ENCODE measurements around the gene PDZRN3.

PDZRN3 gene

GRCh38 chr3:73431183-73431900 is 193.4 kb downstream of the PDZRN3 start:
- ChIA-PET CTCF (interaction anchor here (0.8 to 7.8 kb wide), 12 partner anchors 10 to 335 kb away, joined by 3 to 59 read pairs (median 5); no protein-coding TSS in a partner anchor), POLR2A (no interaction called here)
- no peak for DNase-seq (ENCODE audit: low read depth, low spot score)

DNA sequence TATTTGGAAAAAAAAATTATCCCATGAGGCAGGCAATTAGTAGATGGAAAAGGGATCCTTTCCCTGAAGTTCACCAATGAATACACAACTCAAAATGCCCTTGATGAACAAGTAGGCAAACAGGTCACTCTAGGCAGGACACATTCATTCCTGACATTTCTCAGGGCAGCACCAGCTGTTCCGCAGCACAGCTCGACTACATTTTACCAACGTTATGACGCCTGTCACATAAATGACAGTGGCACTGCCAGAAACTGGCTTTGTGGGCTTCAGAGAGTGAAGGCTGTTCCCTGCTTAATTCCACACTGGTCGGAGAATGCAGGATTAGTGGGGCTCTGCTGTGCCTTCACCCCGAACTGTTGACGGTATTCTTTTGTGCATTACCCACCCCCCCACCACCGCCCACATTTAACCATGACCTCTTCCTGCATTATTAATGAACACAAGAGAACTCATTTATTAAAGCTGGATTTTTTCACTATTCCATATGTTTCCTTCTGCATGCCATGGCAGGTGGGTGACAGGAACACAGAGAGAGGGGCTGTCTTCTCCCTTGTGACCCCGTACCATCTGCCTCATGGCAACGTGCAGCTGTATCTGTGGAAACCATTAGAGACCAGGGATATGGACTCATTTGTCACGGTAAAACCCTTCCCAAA is 197.6 kb downstream of the PDZRN3 start:
- ChIA-PET CTCF (no interaction called here), POLR2A (no interaction called here)
- no peak for TF ChIP-seq CTCF (IDR thresholded peaks at IDR 0.05; ENCODE audit: insufficient read depth, low read length, missing control alignments)
- DNase-seq (ENCODE audit: low read depth, low spot score): no peak
- H3K4me3 ChIP-seq (ENCODE audit: low read depth, low read length): no peak overlapping the region

More at GRCh38 chr3:73431183-73431900, 193.4 kb downstream of the PDZRN3 start:
- TF ChIP-seq CTCF (IDR thresholded peaks at IDR 0.05; ENCODE audit: insufficient read depth, low read length, missing control alignments): no peak
- no peak overlapping the region for H3K4me3 ChIP-seq (ENCODE audit: low read depth, low read length)

- TF ChIP-seq CTCF (IDR thresholded peaks at IDR 0.05; ENCODE audit: insufficient read depth, low read length, missing control alignments): no peak
- ChIA-PET POLR2A (no interaction called here), CTCF (no interaction called here)
- H3K4me3 ChIP-seq (ENCODE audit: low read depth, low read length): no peak overlapping the region
- DNase-seq (ENCODE audit: low read depth, low spot score): no peak
Measured at GRCh38 chr3:73426606-73427005, 198.1 kb downstream of the PDZRN3 start.

GRCh38 chr3:73423116-73423515 is 201.6 kb downstream of the PDZRN3 start:
- ChIA-PET CTCF (interaction anchor here (1.0 to 8.6 kb wide), 5 partner anchors 9 to 322 kb away, joined by 3 to 59 read pairs (median 3); no protein-coding TSS in a partner anchor), POLR2A (no interaction called here)
- H3K4me3 ChIP-seq (ENCODE audit: low read depth, low read length): no peak overlapping the region
- TF ChIP-seq CTCF (IDR thresholded peaks at IDR 0.05; ENCODE audit: insufficient read depth, low read length, missing control alignments): no peak
- no peak for DNase-seq (ENCODE audit: low read depth, low spot score)

- H3K4me3 ChIP-seq (ENCODE audit: low read depth, low read length): no peak overlapping the region
- TF ChIP-seq CTCF (IDR thresholded peaks at IDR 0.05; ENCODE audit: insufficient read depth, low read length, missing control alignments): no peak
- CTCF ChIA-PET: interaction anchor here (1.0 to 8.6 kb wide), 5 partner anchors 10 to 321 kb away, joined by 3 to 59 read pairs (median 3); no protein-coding TSS in a partner anchor
- POLR2A ChIA-PET: no interaction called here
- DNase-seq (ENCODE audit: low read depth, low spot score): no peak
Measured at GRCh38 chr3:73422571-73422970, 202.2 kb downstream of the PDZRN3 start.

DNA sequence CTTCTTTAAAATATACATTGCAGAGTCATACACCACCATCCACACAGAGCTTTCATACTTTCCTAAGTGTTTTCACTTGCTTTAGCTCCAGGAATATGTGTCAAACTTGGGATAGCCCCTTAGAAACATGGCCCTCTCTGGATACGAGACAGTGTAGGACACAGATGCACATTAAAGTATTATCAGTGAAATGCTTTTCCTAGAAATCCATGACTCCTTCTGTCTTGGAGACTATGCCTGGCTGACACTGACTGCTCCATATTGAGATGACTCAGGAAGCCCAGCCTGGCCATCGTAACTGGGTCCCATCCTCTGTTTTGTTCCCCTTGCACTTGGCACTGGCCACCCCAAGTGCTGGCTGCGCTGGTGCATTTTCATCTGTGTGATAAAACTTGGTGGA is 204.8 kb downstream of the PDZRN3 start:
- TF ChIP-seq CTCF (IDR thresholded peaks at IDR 0.05; ENCODE audit: insufficient read depth, low read length, missing control alignments): no peak
- CTCF ChIA-PET: interaction anchor here (8.6 kb wide), 1 partner anchor 13 kb away, joined by 59 read pairs; no protein-coding TSS in a partner anchor
- no peak overlapping the region for H3K4me3 ChIP-seq (ENCODE audit: low read depth, low read length)
- no peak for DNase-seq (ENCODE audit: low read depth, low spot score)
- POLR2A ChIA-PET: no interaction called here

Measured in AG04449 (cell line).